ENCODE results near the gene CDK19. TPM values are rescaled to one million over a fixed set of nuclear protein-coding genes. Genes with fewer than 3 reads are reported as not detected.
"Not testable (repeated sequence)": the region's sequence is repeated elsewhere in the genome, so short reads cannot be mapped to it uniquely, and the experiment has no call there.

The CDK19 gene
- total RNA-seq, 1 experiment from 2014 or later = 11.7 TPM

DNA sequence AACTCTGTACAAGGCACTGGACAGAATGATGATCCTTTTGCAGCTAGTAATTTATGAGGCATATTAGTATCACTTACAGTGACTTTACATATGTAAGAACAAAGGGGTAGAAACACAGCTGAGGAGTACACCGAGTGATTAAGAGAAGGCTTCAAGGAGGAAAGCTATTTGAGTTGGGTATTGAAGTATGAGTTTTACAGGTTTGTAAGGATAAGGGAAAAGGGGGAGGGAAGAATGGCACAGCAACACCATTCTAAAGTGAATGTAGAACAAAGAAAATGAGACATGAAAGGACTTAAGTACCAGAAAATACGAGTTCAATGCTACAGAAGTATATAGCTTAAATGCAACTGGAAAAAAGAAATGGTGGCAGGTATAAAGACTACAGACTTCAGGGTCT lies 5.5 kb downstream of the CDK19 start:
- Mint-ChIP-seq H3K27me3 (ENCODE audit: low read depth) (no peaks in the 10 kb centered on the region), H3K4me3 (no peak overlapping the region), H3K36me3 (no peaks in the 10 kb centered on the region), H3K9me3 (no peaks in the 10 kb centered on the region), H3K4me1 (peaks cover 7% of the 10 kb centered on the region), H3K27ac (no peak overlapping the region)
- DNase-seq (ENCODE audit: low spot score) (no peak), ATAC-seq (no peak)
- POLR2A ChIA-PET = interaction anchor here (1.2 to 2.2 kb wide), 2 partner anchors 65 to 67 kb away, joined by 3 to 8 read pairs; partner anchors contain the start of gene AMD1
- CTCF ChIA-PET = interaction anchor here (0.9 kb wide), 1 partner anchor 127 kb away, joined by 4 read pairs; no protein-coding TSS in a partner anchor
- TF ChIP-seq KAT7 (CRISPR knock-in tag; IDR thresholded peaks at IDR 0.05; ENCODE audit: borderline replicate concordance) (no peak), NR2C2 (CRISPR knock-in tag; IDR thresholded peaks at IDR 0.05) (no peak), NFE2L1 (CRISPR knock-in tag; IDR thresholded peaks at IDR 0.05) (no peak), TEAD1 (CRISPR knock-in tag; IDR thresholded peaks at IDR 0.05) (no peak), JAZF1 (CRISPR knock-in tag; IDR thresholded peaks at IDR 0.05) (no peak), SOX15 (CRISPR knock-in tag; IDR thresholded peaks at IDR 0.05) (no peak), ZNF232 (CRISPR knock-in tag; IDR thresholded peaks at IDR 0.05) (no peak), ELF4 (CRISPR knock-in tag; IDR thresholded peaks at IDR 0.05; ENCODE audit: low read depth) (no peak), HMGA2 (CRISPR knock-in tag; IDR thresholded peaks at IDR 0.05) (no peak), NR1H2 (CRISPR knock-in tag; IDR thresholded peaks at IDR 0.05) (no peak), JUN (CRISPR knock-in tag; IDR thresholded peaks at IDR 0.05) (no peak), CREB1 (CRISPR knock-in tag; IDR thresholded peaks at IDR 0.05) (no peak), SMAD3 (CRISPR knock-in tag; IDR thresholded peaks at IDR 0.05; ENCODE audit: borderline replicate concordance) (no peak)
- TF ChIP-seq, protein P1, sequence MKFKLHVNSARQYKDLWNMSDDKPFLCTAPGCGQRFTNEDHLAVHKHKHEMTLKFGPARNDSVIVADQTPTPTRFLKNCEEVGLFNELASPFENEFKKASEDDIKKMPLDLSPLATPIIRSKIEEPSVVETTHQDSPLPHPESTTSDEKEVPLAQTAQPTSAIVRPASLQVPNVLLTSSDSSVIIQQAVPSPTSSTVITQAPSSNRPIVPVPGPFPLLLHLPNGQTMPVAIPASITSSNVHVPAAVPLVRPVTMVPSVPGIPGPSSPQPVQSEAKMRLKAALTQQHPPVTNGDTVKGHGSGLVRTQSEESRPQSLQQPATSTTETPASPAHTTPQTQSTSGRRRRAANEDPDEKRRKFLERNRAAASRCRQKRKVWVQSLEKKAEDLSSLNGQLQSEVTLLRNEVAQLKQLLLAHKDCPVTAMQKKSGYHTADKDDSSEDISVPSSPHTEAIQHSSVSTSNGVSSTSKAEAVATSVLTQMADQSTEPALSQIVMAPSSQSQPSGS (CRISPR knock-in tag; IDR thresholded peaks at IDR 0.05; ENCODE audit: borderline replicate concordance, low read depth) = no peak
- TF ChIP-seq, protein P2, sequence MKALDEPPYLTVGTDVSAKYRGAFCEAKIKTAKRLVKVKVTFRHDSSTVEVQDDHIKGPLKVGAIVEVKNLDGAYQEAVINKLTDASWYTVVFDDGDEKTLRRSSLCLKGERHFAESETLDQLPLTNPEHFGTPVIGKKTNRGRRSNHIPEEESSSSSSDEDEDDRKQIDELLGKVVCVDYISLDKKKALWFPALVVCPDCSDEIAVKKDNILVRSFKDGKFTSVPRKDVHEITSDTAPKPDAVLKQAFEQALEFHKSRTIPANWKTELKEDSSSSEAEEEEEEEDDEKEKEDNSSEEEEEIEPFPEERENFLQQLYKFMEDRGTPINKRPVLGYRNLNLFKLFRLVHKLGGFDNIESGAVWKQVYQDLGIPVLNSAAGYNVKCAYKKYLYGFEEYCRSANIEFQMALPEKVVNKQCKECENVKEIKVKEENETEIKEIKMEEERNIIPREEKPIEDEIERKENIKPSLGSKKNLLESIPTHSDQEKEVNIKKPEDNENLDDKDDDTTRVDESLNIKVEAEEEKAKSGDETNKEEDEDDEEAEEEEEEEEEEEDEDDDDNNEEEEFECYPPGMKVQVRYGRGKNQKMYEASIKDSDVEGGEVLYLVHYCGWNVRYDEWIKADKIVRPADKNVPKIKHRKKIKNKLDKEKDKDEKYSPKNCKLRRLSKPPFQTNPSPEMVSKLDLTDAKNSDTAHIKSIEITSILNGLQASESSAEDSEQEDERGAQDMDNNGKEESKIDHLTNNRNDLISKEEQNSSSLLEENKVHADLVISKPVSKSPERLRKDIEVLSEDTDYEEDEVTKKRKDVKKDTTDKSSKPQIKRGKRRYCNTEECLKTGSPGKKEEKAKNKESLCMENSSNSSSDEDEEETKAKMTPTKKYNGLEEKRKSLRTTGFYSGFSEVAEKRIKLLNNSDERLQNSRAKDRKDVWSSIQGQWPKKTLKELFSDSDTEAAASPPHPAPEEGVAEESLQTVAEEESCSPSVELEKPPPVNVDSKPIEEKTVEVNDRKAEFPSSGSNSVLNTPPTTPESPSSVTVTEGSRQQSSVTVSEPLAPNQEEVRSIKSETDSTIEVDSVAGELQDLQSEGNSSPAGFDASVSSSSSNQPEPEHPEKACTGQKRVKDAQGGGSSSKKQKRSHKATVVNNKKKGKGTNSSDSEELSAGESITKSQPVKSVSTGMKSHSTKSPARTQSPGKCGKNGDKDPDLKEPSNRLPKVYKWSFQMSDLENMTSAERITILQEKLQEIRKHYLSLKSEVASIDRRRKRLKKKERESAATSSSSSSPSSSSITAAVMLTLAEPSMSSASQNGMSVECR (CRISPR knock-in tag; IDR thresholded peaks at IDR 0.05; ENCODE audit: borderline replicate concordance) = no peak
- TF ChIP-seq, protein P3, sequence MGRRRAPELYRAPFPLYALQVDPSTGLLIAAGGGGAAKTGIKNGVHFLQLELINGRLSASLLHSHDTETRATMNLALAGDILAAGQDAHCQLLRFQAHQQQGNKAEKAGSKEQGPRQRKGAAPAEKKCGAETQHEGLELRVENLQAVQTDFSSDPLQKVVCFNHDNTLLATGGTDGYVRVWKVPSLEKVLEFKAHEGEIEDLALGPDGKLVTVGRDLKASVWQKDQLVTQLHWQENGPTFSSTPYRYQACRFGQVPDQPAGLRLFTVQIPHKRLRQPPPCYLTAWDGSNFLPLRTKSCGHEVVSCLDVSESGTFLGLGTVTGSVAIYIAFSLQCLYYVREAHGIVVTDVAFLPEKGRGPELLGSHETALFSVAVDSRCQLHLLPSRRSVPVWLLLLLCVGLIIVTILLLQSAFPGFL (CRISPR knock-in tag; IDR thresholded peaks at IDR 0.05; ENCODE audit: borderline replicate concordance) = no peak
- TF ChIP-seq, protein P4, sequence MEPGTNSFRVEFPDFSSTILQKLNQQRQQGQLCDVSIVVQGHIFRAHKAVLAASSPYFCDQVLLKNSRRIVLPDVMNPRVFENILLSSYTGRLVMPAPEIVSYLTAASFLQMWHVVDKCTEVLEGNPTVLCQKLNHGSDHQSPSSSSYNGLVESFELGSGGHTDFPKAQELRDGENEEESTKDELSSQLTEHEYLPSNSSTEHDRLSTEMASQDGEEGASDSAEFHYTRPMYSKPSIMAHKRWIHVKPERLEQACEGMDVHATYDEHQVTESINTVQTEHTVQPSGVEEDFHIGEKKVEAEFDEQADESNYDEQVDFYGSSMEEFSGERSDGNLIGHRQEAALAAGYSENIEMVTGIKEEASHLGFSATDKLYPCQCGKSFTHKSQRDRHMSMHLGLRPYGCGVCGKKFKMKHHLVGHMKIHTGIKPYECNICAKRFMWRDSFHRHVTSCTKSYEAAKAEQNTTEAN (CRISPR knock-in tag; IDR thresholded peaks at IDR 0.05) = no peak
- TF ChIP-seq, protein P5, sequence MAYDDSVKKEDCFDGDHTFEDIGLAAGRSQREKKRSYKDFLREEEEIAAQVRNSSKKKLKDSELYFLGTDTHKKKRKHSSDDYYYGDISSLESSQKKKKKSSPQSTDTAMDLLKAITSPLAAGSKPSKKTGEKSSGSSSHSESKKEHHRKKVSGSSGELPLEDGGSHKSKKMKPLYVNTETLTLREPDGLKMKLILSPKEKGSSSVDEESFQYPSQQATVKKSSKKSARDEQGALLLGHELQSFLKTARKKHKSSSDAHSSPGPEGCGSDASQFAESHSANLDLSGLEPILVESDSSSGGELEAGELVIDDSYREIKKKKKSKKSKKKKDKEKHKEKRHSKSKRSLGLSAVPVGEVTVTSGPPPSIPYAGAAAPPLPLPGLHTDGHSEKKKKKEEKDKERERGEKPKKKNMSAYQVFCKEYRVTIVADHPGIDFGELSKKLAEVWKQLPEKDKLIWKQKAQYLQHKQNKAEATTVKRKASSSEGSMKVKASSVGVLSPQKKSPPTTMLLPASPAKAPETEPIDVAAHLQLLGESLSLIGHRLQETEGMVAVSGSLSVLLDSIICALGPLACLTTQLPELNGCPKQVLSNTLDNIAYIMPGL (CRISPR knock-in tag; IDR thresholded peaks at IDR 0.05) = no peak
- TF ChIP-seq, protein P6, sequence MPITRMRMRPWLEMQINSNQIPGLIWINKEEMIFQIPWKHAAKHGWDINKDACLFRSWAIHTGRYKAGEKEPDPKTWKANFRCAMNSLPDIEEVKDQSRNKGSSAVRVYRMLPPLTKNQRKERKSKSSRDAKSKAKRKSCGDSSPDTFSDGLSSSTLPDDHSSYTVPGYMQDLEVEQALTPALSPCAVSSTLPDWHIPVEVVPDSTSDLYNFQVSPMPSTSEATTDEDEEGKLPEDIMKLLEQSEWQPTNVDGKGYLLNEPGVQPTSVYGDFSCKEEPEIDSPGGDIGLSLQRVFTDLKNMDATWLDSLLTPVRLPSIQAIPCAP (CRISPR knock-in tag; IDR thresholded peaks at IDR 0.05) = no peak
- TF ChIP-seq, protein P7, sequence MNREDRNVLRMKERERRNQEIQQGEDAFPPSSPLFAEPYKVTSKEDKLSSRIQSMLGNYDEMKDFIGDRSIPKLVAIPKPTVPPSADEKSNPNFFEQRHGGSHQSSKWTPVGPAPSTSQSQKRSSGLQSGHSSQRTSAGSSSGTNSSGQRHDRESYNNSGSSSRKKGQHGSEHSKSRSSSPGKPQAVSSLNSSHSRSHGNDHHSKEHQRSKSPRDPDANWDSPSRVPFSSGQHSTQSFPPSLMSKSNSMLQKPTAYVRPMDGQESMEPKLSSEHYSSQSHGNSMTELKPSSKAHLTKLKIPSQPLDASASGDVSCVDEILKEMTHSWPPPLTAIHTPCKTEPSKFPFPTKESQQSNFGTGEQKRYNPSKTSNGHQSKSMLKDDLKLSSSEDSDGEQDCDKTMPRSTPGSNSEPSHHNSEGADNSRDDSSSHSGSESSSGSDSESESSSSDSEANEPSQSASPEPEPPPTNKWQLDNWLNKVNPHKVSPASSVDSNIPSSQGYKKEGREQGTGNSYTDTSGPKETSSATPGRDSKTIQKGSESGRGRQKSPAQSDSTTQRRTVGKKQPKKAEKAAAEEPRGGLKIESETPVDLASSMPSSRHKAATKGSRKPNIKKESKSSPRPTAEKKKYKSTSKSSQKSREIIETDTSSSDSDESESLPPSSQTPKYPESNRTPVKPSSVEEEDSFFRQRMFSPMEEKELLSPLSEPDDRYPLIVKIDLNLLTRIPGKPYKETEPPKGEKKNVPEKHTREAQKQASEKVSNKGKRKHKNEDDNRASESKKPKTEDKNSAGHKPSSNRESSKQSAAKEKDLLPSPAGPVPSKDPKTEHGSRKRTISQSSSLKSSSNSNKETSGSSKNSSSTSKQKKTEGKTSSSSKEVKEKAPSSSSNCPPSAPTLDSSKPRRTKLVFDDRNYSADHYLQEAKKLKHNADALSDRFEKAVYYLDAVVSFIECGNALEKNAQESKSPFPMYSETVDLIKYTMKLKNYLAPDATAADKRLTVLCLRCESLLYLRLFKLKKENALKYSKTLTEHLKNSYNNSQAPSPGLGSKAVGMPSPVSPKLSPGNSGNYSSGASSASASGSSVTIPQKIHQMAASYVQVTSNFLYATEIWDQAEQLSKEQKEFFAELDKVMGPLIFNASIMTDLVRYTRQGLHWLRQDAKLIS (CRISPR knock-in tag; IDR thresholded peaks at IDR 0.05; ENCODE audit: borderline replicate concordance) = no peak

DNA sequence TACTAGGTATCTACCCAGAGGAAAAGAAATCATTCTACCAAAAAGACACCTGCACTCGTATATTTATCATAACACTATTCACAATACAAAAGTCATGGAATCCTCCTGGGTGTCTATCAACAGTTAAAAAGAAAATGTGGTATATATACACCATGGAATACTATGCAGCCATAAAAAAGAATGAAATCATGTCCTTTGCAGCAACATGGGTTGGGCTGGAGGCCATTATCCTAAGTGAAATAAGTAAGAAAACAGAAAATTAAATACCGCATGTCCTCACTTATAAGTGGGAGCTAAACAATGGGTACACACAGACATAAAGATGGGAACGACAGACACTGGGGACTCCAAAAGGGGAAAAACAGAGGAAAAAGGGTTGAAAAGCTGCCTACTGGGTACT lies 13.1 kb downstream of the CDK19 start:
- H3K9me3 Mint-ChIP-seq = peaks cover 18% of the 10 kb centered on the region
- POLR2A ChIA-PET; DNase-seq (ENCODE audit: low spot score); H3K4me3 Mint-ChIP-seq; CTCF ChIA-PET; H3K4me1 Mint-ChIP-seq; H3K27ac Mint-ChIP-seq; H3K27me3 Mint-ChIP-seq (ENCODE audit: low read depth); ATAC-seq; H3K36me3 Mint-ChIP-seq: not testable (repeated sequence)

All from WTC11 (cell line).